ENCODE results near the gene PLCL1. TPM values are rescaled to one million over a fixed set of nuclear protein-coding genes. Genes with fewer than 3 reads are reported as not detected.

The PLCL1 gene
- total RNA-seq, 3 donors from 2014 or later (not counting 1 experiment from before 2014, with no cell fraction given), result 0.86 to 2.8 (median 1.1) TPM

GRCh38 chr2:197947219-197947757 is 142.9 kb downstream of the PLCL1 start:
- Mint-ChIP-seq H3K27ac (no peak overlapping the region), H3K9me3 (peaks cover 0 to 5% of the 10 kb centered on the region in 2 donors), H3K4me3 (no peak overlapping the region), H3K27me3 (ENCODE audit: low read depth in 2 of 2) (peaks cover 3 to 4% of the 10 kb centered on the region in 2 donors), H3K36me3 (no peaks in the 10 kb centered on the region), H3K4me1 (no peaks in the 10 kb centered on the region)
- TF ChIP-seq CTCF (IDR thresholded peaks at IDR 0.05), result no peak
- Histone ChIP-seq H3K4me3 (ENCODE audit: low read length) (no peak overlapping the region), H3K27me3 (ENCODE audit: control insufficient read depth, insufficient read depth, low read length) (no peaks in the 10 kb centered on the region), H3K27ac (ENCODE audit: low read length) (no peak overlapping the region), H3K9me3 (ENCODE audit: control insufficient read depth, insufficient read depth, low read length) (no peaks in the 10 kb centered on the region), H3K4me1 (ENCODE audit: control insufficient read depth, insufficient read depth, low read length) (no peaks in the 10 kb centered on the region), H3K36me3 (ENCODE audit: control insufficient read depth, insufficient read depth, low read length) (no peaks in the 10 kb centered on the region)
- intact Hi-C loops (cut with micrococcal nuclease), result no loop called here
- ATAC-seq (no peak), DNase-seq (no peak)
- 86% methylated on average over 3 of the region's 3 CpGs for WGBS (ENCODE audit: insufficient coverage)

GRCh38 chr2:197949224-197949623 is 144.8 kb downstream of the PLCL1 start:
- no peak for ATAC-seq
- peaks cover 0 to 5% of the 10 kb centered on the region in 2 donors for H3K9me3 Mint-ChIP-seq
- TF ChIP-seq CTCF (IDR thresholded peaks at IDR 0.05), result no peak
- no peak for DNase-seq
- Histone ChIP-seq H3K9me3 (ENCODE audit: control insufficient read depth, insufficient read depth, low read length) (no peaks in the 10 kb centered on the region), H3K27me3 (ENCODE audit: control insufficient read depth, insufficient read depth, low read length) (no peaks in the 10 kb centered on the region), H3K4me3 (ENCODE audit: low read length) (no peak overlapping the region), H3K36me3 (ENCODE audit: control insufficient read depth, insufficient read depth, low read length) (no peaks in the 10 kb centered on the region), H3K27ac (ENCODE audit: low read length) (no peak overlapping the region), H3K4me1 (ENCODE audit: control insufficient read depth, insufficient read depth, low read length) (no peaks in the 10 kb centered on the region)
- no peak overlapping the region for H3K4me3 Mint-ChIP-seq
- no peaks in the 10 kb centered on the region for H3K4me1 Mint-ChIP-seq
- H3K27me3 Mint-ChIP-seq (ENCODE audit: low read depth in 2 of 2), result peaks cover 0 to 4% of the 10 kb centered on the region in 2 donors
- H3K27ac Mint-ChIP-seq, result no peak overlapping the region
- intact Hi-C loops (cut with micrococcal nuclease), result no loop called here
- no peaks in the 10 kb centered on the region for H3K36me3 Mint-ChIP-seq

GRCh38 chr2:197950006-197950405 is 145.6 kb downstream of the PLCL1 start:
- peaks cover 0 to 4% of the 10 kb centered on the region in 2 donors for H3K27me3 Mint-ChIP-seq (ENCODE audit: low read depth in 2 of 2)
- Histone ChIP-seq H3K27ac (ENCODE audit: low read length) (no peak overlapping the region), H3K27me3 (ENCODE audit: control insufficient read depth, insufficient read depth, low read length) (no peaks in the 10 kb centered on the region), H3K4me3 (ENCODE audit: low read length) (no peak overlapping the region), H3K36me3 (ENCODE audit: control insufficient read depth, insufficient read depth, low read length) (no peaks in the 10 kb centered on the region), H3K9me3 (ENCODE audit: control insufficient read depth, insufficient read depth, low read length) (no peaks in the 10 kb centered on the region), H3K4me1 (ENCODE audit: control insufficient read depth, insufficient read depth, low read length) (no peaks in the 10 kb centered on the region)
- WGBS (ENCODE audit: insufficient coverage), result 95% methylated on average over 3 of the region's 3 CpGs
- no peak for DNase-seq
- intact Hi-C loops (cut with micrococcal nuclease), result no loop called here
- no peak for TF ChIP-seq CTCF (IDR thresholded peaks at IDR 0.05)
- no peaks in the 10 kb centered on the region for H3K36me3 Mint-ChIP-seq
- no peak overlapping the region for H3K27ac Mint-ChIP-seq
- H3K4me1 Mint-ChIP-seq, result no peaks in the 10 kb centered on the region
- no peak overlapping the region for H3K4me3 Mint-ChIP-seq
- peaks cover 0 to 5% of the 10 kb centered on the region in 2 donors for H3K9me3 Mint-ChIP-seq
- ATAC-seq, result no peak

GRCh38 chr2:197950724-197951123 is 146.3 kb downstream of the PLCL1 start:
- no peak overlapping the region for H3K27ac ChIP-seq (ENCODE audit: low read length)
- H3K4me3 Mint-ChIP-seq, result no peak overlapping the region
- no peaks in the 10 kb centered on the region for H3K4me1 Mint-ChIP-seq
- no peak overlapping the region for H3K27ac Mint-ChIP-seq
- WGBS (ENCODE audit: insufficient coverage), result 93% methylated on average over 1 of the region's 1 CpG
- no peak overlapping the region for H3K4me3 ChIP-seq (ENCODE audit: low read length)
- H3K36me3 ChIP-seq (ENCODE audit: control insufficient read depth, insufficient read depth, low read length), result no peaks in the 10 kb centered on the region
- H3K9me3 Mint-ChIP-seq, result peaks cover 0 to 5% of the 10 kb centered on the region in 2 donors
- no peak for TF ChIP-seq CTCF (IDR thresholded peaks at IDR 0.05)
- H3K36me3 Mint-ChIP-seq, result no peaks in the 10 kb centered on the region
- H3K4me1 ChIP-seq (ENCODE audit: control insufficient read depth, insufficient read depth, low read length), result no peaks in the 10 kb centered on the region
- no peak for DNase-seq
- no peaks in the 10 kb centered on the region for H3K9me3 ChIP-seq (ENCODE audit: control insufficient read depth, insufficient read depth, low read length)
- intact Hi-C loops (cut with micrococcal nuclease), result no loop called here
- H3K27me3 ChIP-seq (ENCODE audit: control insufficient read depth, insufficient read depth, low read length), result no peaks in the 10 kb centered on the region
- peaks cover 0 to 4% of the 10 kb centered on the region in 2 donors for H3K27me3 Mint-ChIP-seq (ENCODE audit: low read depth in 2 of 2)
- ATAC-seq, result no peak
